Measurements from ENCODE around the gene BCL6B.

DNA sequence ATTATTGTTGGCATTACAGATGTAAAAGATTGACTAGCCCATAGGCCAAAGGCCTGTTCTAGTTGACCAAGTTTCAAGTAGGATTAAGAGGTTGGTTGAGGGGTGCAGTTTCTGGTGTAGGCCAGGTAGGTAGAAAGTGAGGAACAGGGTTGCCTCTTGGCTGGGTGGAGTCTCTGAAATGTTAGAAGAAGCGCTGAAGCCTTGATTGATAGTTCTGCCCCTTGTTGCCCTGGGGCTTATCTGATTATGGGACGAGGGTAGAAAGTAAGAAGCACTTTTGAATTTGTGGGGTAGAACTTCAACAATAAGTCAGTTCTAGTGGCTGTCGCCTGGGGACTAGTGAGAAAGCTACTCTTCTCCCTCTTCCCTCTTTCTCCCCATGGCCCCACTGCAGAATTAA lies 6.2 kb downstream of the BCL6B start:
- TF ChIP-seq CTCF (IDR thresholded peaks at IDR 0.05) (no peak), ZFX (IDR thresholded peaks at IDR 0.05; ENCODE audit: borderline replicate concordance) (no peak)

All from 22Rv1 (cell line).